Panc1 (cell line): Measurements from ENCODE around the gene CARHSP1. TPM values are rescaled to one million over a fixed set of nuclear protein-coding genes. Genes with fewer than 3 reads are reported as not detected.

ENCODE experiments used
- ATAC-seq: fragments of 200-7000 bp; cut with Tn5 transposase; 2 replicates; pipeline ENCODE4 v1.9.1; 2020; ENCODE audit warnings: mild to moderate bottlenecking, moderate library complexity
- BruUV-seq: library from RNA; stranded (reverse); fragments of 400-500 nt; replicated peaks from 2 replicates; lab custom pipeline; 2021; lab: Mats Ljungman, UMichigan
- CTCF ChIA-PET: fragments of 300-600 bp; sonication (Branson Sonifier 250); formaldehyde crosslinking; loops from one replicate; lab custom pipeline; 2022; ENCODE audit warnings: antibody characterized with exemption; lab: Charles Lee
- POLR2A ChIA-PET: fragments of 300-600 bp; sonication (Branson Sonifier 250); formaldehyde crosslinking; loops from one replicate; lab custom pipeline; 2022; ENCODE audit warnings: antibody characterized with exemption; lab: Charles Lee
- DNase-seq: peaks from one replicate; pipeline ENCODE4 v3.0.0-alpha.2; 2010; ENCODE audit warnings: low read depth, low spot score
- H3K27ac ChIP-seq: 2 replicates; pipeline ENCODE4 v1.5.1; 2011; ENCODE audit warnings: mild to moderate bottlenecking, low read length, inconsistent platforms
- H3K27me3 ChIP-seq: fragments of 200-500 bp; sonication (Bioruptor generic); 2 replicates; pipeline ENCODE4 v1.6.0; 2014; ENCODE audit warnings: low read length, inconsistent platforms; ENCODE audit not compliant: control insufficient read depth, insufficient read depth
- H3K36me3 ChIP-seq: fragments of 200-500 bp; sonication (Bioruptor generic); 2 replicates; pipeline ENCODE4 v1.5.1; 2014; ENCODE audit warnings: inconsistent platforms, mild to moderate bottlenecking, low read length, moderate library complexity; ENCODE audit not compliant: control insufficient read depth, insufficient read depth
- H3K4me1 ChIP-seq: 2 replicates; pipeline ENCODE4 v1.5.1; 2011; ENCODE audit warnings: inconsistent platforms, mild to moderate bottlenecking, low read length, moderate library complexity; ENCODE audit not compliant: control insufficient read depth, insufficient read depth
- H3K4me3 ChIP-seq, 2 experiments: 2 replicates each; pipeline ENCODE4 v1.5.1; 2011 to 2012; ENCODE audit warnings: low read depth in 2 of 2, low read length in 2 of 2, mild to moderate bottlenecking in 2 of 2, inconsistent platforms in 1 of 2, moderate library complexity in 1 of 2
- H3K9me3 ChIP-seq: fragments of 200-500 bp; sonication (Bioruptor generic); 2 replicates; pipeline ENCODE4 v1.5.1; 2014; ENCODE audit warnings: low read depth, mild to moderate bottlenecking, inconsistent platforms, low read length, moderate library complexity; ENCODE audit not compliant: control insufficient read depth, insufficient read depth
- CTCF ChIP-seq: fragments of 450-650 bp; IDR thresholded peaks from 2 replicates; pipeline ENCODE4 v1.5.1; 2017; ENCODE audit warnings: mild to moderate bottlenecking
- POLR2AphosphoS5 ChIP-seq: IDR thresholded peaks from 2 replicates; pipeline ENCODE4 v1.6.1; 2012; ENCODE audit warnings: mild to moderate bottlenecking, low read depth, low read length, moderate library complexity
- REST ChIP-seq, 2 experiments: IDR thresholded peaks; 2 replicates each; pipeline ENCODE4 v1.6.1; 2011 to 2012; ENCODE audit warnings: low read depth in 2 of 2, control low read depth in 1 of 2, low read length in 1 of 2, mild to moderate bottlenecking in 1 of 2, moderate library complexity in 1 of 2; ENCODE audit not compliant: insufficient read depth in 1 of 2
- SIN3A ChIP-seq: IDR thresholded peaks from 2 replicates; pipeline ENCODE4 v1.6.1; 2012; ENCODE audit warnings: low read depth, mild to moderate bottlenecking, low read length, moderate library complexity, borderline replicate concordance; ENCODE audit not compliant: insufficient read depth
- TCF7L2 ChIP-seq: IDR thresholded peaks from 2 replicates; pipeline ENCODE4 v1.6.1; 2011; ENCODE audit warnings: mild to moderate bottlenecking, low read depth, low read length, inconsistent platforms
- in situ Hi-C: cut with HindIII; loops from 2 replicates; pipeline ENCODE4 v1.10.0; 2016; ENCODE audit warnings: low sequenced_read_pairs, low pct_unique_long_range_greater_than_20kb
- intact Hi-C: fragments of 100-400 bp; cut with micrococcal nuclease; formaldehyde crosslinking; loops from one replicate; pipeline ENCODE4 v1.10.0; 2022; ENCODE audit not compliant: unreplicated experiment
- total RNA-seq: library from RNA; stranded (reverse); gene quantifications from one replicate; pipeline ENCODE4 v1.2.1, GENCODE V29; 2021; ENCODE audit not compliant: unreplicated experiment

The CARHSP1 gene
- total RNA-seq, 1 experiment from 2014 or later, result 158 TPM

GRCh38 chr16:8915722-8916301, 47.0 kb upstream of the CARHSP1 start:
- ATAC-seq (no peak), DNase-seq (no peak)
- H3K4me3 ChIP-seq, result no peak overlapping the region
- H3K36me3 ChIP-seq, result peaks cover 25% of the 10 kb centered on the region
- no peaks in the 10 kb centered on the region for H3K27me3 ChIP-seq
- H3K27ac ChIP-seq, result no peak overlapping the region
- BruUV-seq, result TSS peak; percentile 43
- H3K4me1 ChIP-seq, result no peaks in the 10 kb centered on the region
- intact Hi-C loops, result no loop called here
- no peaks in the 10 kb centered on the region for H3K9me3 ChIP-seq
- POLR2A ChIA-PET, result no interaction called here
- TF ChIP-seq POLR2AphosphoS5 (no peak), REST (IDR thresholded peaks at IDR 0.05; ENCODE audit: insufficient read depth in 1 of 2, low read depth in 2 of 2, low read length in 1 of 2) (no peak), SIN3A (no peak), CTCF (no peak), TCF7L2 (no peak)
- in situ Hi-C loops, result no loop called here
- CTCF ChIA-PET, result no interaction called here

DNA sequence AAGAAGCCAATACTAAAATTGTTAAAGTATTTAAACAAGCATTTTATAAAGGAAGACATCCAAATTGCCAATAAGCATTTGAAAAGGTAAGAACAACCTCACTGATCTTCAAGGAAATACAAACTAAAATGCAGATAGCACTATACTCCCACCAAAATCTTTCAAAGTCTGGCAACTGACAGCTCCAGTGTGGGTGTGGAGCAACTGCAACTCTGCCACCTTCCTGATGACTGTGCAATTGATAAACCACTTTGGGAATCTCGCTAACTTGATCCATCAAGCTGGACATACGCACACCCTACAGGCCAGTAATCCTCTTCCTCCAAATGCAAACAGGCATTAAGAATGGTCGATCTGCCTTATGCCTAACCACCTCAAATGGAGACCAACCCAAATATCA, 45.3 kb upstream of the CARHSP1 start:
- no TSS peak for BruUV-seq
- TF ChIP-seq CTCF (no peak), POLR2AphosphoS5 (no peak), REST (IDR thresholded peaks at IDR 0.05; ENCODE audit: insufficient read depth in 1 of 2, low read depth in 2 of 2, low read length in 1 of 2) (no peak), TCF7L2 (no peak), SIN3A (no peak)
- H3K27ac ChIP-seq, result no peak overlapping the region
- intact Hi-C loops, result no loop called here
- H3K27me3 ChIP-seq, result no peaks in the 10 kb centered on the region
- ChIA-PET POLR2A (interaction anchor here (0.5 kb wide), 1 partner anchor 34 kb away, joined by 3 read pairs; no protein-coding TSS in a partner anchor), CTCF (interaction anchor here (0.6 to 1.0 kb wide), 2 partner anchors 95 to 118 kb away, joined by 3 to 7 read pairs; no protein-coding TSS in a partner anchor)
- no peaks in the 10 kb centered on the region for H3K4me1 ChIP-seq
- H3K9me3 ChIP-seq, result no peaks in the 10 kb centered on the region
- no peak for DNase-seq
- no peak overlapping the region for H3K4me3 ChIP-seq
- H3K36me3 ChIP-seq, result peaks cover 14% of the 10 kb centered on the region
- in situ Hi-C loops, result no loop called here
- no peak for ATAC-seq
